Natural killer cell (primary cell): Measurements from ENCODE around the gene CDH5. TPM values are rescaled to one million over a fixed set of nuclear protein-coding genes. Genes with fewer than 3 reads are reported as not detected.

Experiments used
- ATAC-seq, 3 donors: fragments of 150-1000 bp in 2 of 3; fragments of 200-7000 bp in 1 of 3; cut with Tn5 transposase; 1 replicate in 1 of 3; 2 replicates in 2 of 3; pipeline ENCODE4 v1.10.0; 2021; ENCODE audit warnings: mild to moderate bottlenecking in 2 of 3, moderate library complexity in 2 of 3
- DNase-seq, 2 donors: peaks; one replicate each; pipeline versions ENCODE4 v3.0.0 to v3.0.0-alpha.2; 2013 to 2021; ENCODE audit warnings: mixed read lengths in 1 of 2
- H3K27ac ChIP-seq: one replicate; pipeline ENCODE4 v1.5.1; 2013; ENCODE audit warnings: mild to moderate bottlenecking, low read length
- H3K27me3 ChIP-seq: one replicate; pipeline ENCODE4 v1.6.1; 2013; ENCODE audit warnings: low read length; ENCODE audit not compliant: control insufficient read depth, insufficient read depth
- H3K36me3 ChIP-seq: one replicate; pipeline ENCODE4 v1.6.1; 2013; ENCODE audit warnings: low read length; ENCODE audit not compliant: control insufficient read depth, insufficient read depth
- H3K4me1 ChIP-seq: one replicate; pipeline ENCODE4 v1.6.1; 2013; ENCODE audit warnings: low read length; ENCODE audit not compliant: control insufficient read depth, insufficient read depth
- H3K4me3 ChIP-seq: one replicate; pipeline ENCODE4 v1.5.1; 2013; ENCODE audit warnings: low read length
- H3K9me3 ChIP-seq: one replicate; pipeline ENCODE4 v1.6.1; 2013; ENCODE audit warnings: low read length; ENCODE audit not compliant: control insufficient read depth, insufficient read depth
- H3K27ac Mint-ChIP-seq, 2 donors: one replicate each; pipeline ENCODE4 v1.8.0; 2022; ENCODE audit warnings: mild to moderate bottlenecking in 2 of 2, mixed read lengths in 2 of 2, moderate library complexity in 1 of 2
- H3K27me3 Mint-ChIP-seq, 2 donors: one replicate each; pipeline ENCODE4 v1.8.0; 2022; ENCODE audit warnings: low read depth in 2 of 2, mixed read lengths in 2 of 2
- H3K36me3 Mint-ChIP-seq: one replicate; pipeline ENCODE4 v1.8.0; 2022; ENCODE audit warnings: mixed read lengths
- H3K4me1 Mint-ChIP-seq, 2 donors: one replicate each; pipeline ENCODE4 v1.8.0; 2022; ENCODE audit warnings: mixed read lengths in 2 of 2
- H3K4me3 Mint-ChIP-seq: one replicate; pipeline ENCODE4 v1.8.0; 2022; ENCODE audit warnings: mild to moderate bottlenecking, moderate library complexity, mixed read lengths
- H3K9me3 Mint-ChIP-seq, 2 donors: one replicate each; pipeline ENCODE4 v1.8.0; 2022; ENCODE audit warnings: mixed read lengths in 2 of 2
- WGBS: methylation state at CpG from one replicate; pipeline ENCODE4 v1.1.7; 2013; ENCODE audit warnings: missing lambda C conversion rate; ENCODE audit not compliant: insufficient coverage; 5-methylcytosine and 5-hydroxymethylcytosine counted together
- intact Hi-C: fragments of 100-400 bp; cut with micrococcal nuclease; formaldehyde crosslinking; loops from one replicate; pipeline ENCODE4 v1.14.2; 2022
- total RNA-seq, 4 donors: library from RNA; stranded (reverse); fragments of 120-200 nt in 1 of 4; gene quantifications; one replicate each; pipeline versions ENCODE4 v1.2.3 to v1.2.4, GENCODE V29; 2013 to 2022
- TF ChIP-seq, protein P1 (sequence below): fragments of 200-600 bp; IDR thresholded peaks from one replicate; pipeline ENCODE4 v1.8.0; 2022; ENCODE audit warnings: antibody characterized with exemption

The CDH5 gene
- total RNA-seq, 3 donors from 2014 or later (not counting 1 experiment from before 2014, with no cell fraction given) = not detected

DNA sequence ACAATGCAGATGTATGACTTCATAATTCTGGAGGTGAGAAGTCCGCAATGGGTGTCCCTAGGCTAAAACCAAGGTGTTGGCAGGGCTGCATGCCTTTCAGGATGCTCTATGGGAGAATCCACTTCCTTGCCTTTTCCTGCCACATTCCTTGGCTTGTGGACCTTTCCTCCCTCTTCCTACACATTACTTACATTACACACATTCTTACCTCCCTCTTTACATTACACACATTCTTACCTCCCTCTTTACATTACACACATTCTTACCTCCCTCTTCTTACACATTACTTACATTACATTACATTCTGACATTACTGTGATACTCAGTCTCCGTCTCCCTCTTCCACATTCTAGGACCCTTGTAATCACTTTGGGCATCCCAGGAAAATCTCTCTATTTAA lies 14.2 kb upstream of the CDH5 start:
- 94% methylated on average over 2 of the region's 2 CpGs for WGBS
- Mint-ChIP-seq H3K27me3 (peaks cover 16 to 31% of the 10 kb centered on the region in 2 donors), H3K27ac (no peak overlapping the region), H3K4me3 (no peak overlapping the region), H3K9me3 (no peaks in the 10 kb centered on the region), H3K4me1 (peaks cover 1 to 2% of the 10 kb centered on the region in 2 donors), H3K36me3 (no peaks in the 10 kb centered on the region)
- ATAC-seq (no peak), DNase-seq (no peak)
- no peak overlapping the region for H3K4me3 ChIP-seq
- H3K36me3 ChIP-seq = no peaks in the 10 kb centered on the region
- H3K27me3 ChIP-seq = no peaks in the 10 kb centered on the region
- TF ChIP-seq, protein P1, sequence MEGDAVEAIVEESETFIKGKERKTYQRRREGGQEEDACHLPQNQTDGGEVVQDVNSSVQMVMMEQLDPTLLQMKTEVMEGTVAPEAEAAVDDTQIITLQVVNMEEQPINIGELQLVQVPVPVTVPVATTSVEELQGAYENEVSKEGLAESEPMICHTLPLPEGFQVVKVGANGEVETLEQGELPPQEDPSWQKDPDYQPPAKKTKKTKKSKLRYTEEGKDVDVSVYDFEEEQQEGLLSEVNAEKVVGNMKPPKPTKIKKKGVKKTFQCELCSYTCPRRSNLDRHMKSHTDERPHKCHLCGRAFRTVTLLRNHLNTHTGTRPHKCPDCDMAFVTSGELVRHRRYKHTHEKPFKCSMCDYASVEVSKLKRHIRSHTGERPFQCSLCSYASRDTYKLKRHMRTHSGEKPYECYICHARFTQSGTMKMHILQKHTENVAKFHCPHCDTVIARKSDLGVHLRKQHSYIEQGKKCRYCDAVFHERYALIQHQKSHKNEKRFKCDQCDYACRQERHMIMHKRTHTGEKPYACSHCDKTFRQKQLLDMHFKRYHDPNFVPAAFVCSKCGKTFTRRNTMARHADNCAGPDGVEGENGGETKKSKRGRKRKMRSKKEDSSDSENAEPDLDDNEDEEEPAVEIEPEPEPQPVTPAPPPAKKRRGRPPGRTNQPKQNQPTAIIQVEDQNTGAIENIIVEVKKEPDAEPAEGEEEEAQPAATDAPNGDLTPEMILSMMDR = no peak
- no peaks in the 10 kb centered on the region for H3K4me1 ChIP-seq
- no peak overlapping the region for H3K27ac ChIP-seq
- H3K9me3 ChIP-seq = no peaks in the 10 kb centered on the region
- intact Hi-C loops = no loop called here

DNA sequence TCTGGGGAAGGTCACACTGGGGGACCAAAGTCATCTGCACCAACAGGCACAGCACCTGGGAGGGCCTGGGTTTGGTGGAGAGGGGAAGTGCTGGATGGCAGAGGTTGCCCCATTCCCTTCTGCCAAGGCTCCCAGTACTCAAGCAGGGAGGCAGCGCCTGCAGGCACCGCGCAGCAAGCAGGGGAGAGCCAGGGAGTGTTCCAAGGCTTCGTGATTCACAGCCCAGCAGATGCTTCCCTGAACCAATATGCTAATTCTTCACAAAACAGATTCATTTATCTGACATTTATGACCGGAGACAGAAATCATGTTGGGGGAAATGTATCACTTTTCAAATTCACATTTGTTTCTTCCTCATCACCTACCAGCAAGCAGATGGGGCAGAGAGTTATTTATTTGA lies 13.4 kb upstream of the CDH5 start:
- H3K9me3 Mint-ChIP-seq = no peaks in the 10 kb centered on the region
- H3K9me3 ChIP-seq = no peaks in the 10 kb centered on the region

GRCh38 chr16:66354034-66354909 lies 12.2 kb upstream of the CDH5 start:
- H3K36me3 Mint-ChIP-seq = no peaks in the 10 kb centered on the region
- no peak overlapping the region for H3K27ac Mint-ChIP-seq
- no peak for DNase-seq
- no peaks in the 10 kb centered on the region for H3K9me3 Mint-ChIP-seq
- ATAC-seq = no peak
- Histone ChIP-seq H3K4me3 (no peak overlapping the region), H3K27me3 (no peaks in the 10 kb centered on the region), H3K36me3 (no peaks in the 10 kb centered on the region), H3K27ac (no peak overlapping the region), H3K9me3 (no peaks in the 10 kb centered on the region), H3K4me1 (no peaks in the 10 kb centered on the region)
- peaks cover 14 to 28% of the 10 kb centered on the region in 2 donors for H3K27me3 Mint-ChIP-seq
- intact Hi-C loops = no loop called here
- H3K4me3 Mint-ChIP-seq = no peak overlapping the region
- peaks cover 4 to 6% of the 10 kb centered on the region in 2 donors for H3K4me1 Mint-ChIP-seq
- 59% methylated on average over 11 of the region's 11 CpGs for WGBS
- TF ChIP-seq, protein P1 = no peak

More for the DNA sequence above, 13.4 kb upstream of the CDH5 start:
- DNase-seq = no peak
- H3K27ac Mint-ChIP-seq = no peak overlapping the region
- H3K27me3 ChIP-seq = no peaks in the 10 kb centered on the region
- TF ChIP-seq, protein P1 = no peak
- H3K36me3 ChIP-seq = no peaks in the 10 kb centered on the region
- no peak overlapping the region for H3K4me3 Mint-ChIP-seq
- intact Hi-C loops = no loop called here
- no peaks in the 10 kb centered on the region for H3K36me3 Mint-ChIP-seq
- no peak for ATAC-seq
- peaks cover 4 to 6% of the 10 kb centered on the region in 2 donors for H3K4me1 Mint-ChIP-seq
- no peak overlapping the region for H3K27ac ChIP-seq
- WGBS = 82% methylated on average over 4 of the region's 5 CpGs
- no peak overlapping the region for H3K4me3 ChIP-seq
- H3K27me3 Mint-ChIP-seq = peaks cover 19 to 33% of the 10 kb centered on the region in 2 donors
- no peaks in the 10 kb centered on the region for H3K4me1 ChIP-seq
